ENCODE data around the gene CEP131. TPM values are rescaled to one million over a fixed set of nuclear protein-coding genes. Genes with fewer than 3 reads are reported as not detected.

Gene CEP131
- total and polyA plus RNA-seq, 2 of the 8 experiments (the other 6 are each of a cell fraction or from before 2014, with no cell fraction given): 5.9 to 23.2 TPM

DNA sequence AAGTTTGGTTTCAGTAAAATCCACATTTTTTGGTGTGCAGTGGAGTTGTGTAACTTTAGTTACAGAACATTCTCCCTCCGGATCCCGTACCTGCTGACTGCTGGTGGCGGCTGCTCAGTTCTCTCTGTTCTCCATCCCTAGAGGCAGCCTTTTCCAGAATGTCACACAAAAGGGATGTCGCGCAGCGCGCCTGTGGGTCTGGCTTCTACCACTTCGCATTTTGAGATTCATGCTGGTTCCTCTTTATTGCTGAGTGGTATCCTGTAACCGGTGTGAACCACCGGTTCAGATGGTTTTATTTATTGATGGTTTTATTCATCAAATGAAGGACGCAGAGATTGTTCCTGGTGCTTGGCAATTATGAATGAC, 981 bp upstream of the CEP131 start:
- Histone ChIP-seq H3K36me3 (ENCODE audit: control insufficient read depth in 2 of 4, insufficient read depth in 4 of 4, low read length in 3 of 4) (peaks cover 0 to 5% (median 0%) of the 10 kb centered on the region in 4 experiments; a peak in 1 of 8 replicates), H2BK20ac (ENCODE audit: low read length) (no peak overlapping the region), H2BK5ac (ENCODE audit: low read depth, low read length) (no peak overlapping the region), H2AK5ac (ENCODE audit: low read depth, low read length) (no peak overlapping the region), H3K4ac (replicated peaks; ENCODE audit: insufficient read length, low read depth, low read length) (no peak overlapping the region), H3K23ac (ENCODE audit: insufficient read length) (no peak overlapping the region), H3K9ac (replicated peaks in 1 of 4; ENCODE audit: extremely low read depth in 1 of 4, low read depth in 3 of 4, low read length in 3 of 4) (peak overlapping the region in 3 of 4 experiments; percentile 60 to 77 (median 74); a peak in 3 of 7 replicates), H4K91ac (replicated peaks; ENCODE audit: insufficient read length, low read length) (no peak overlapping the region), H4K20me1 (replicated peaks in 1 of 2; ENCODE audit: control insufficient read depth in 1 of 2, insufficient read depth in 2 of 2, low read length in 2 of 2) (peaks cover 4 to 11% of the 10 kb centered on the region in 2 experiments), H3K56ac (replicated peaks; ENCODE audit: insufficient read length, low read depth, low read length) (no peak overlapping the region), H2BK15ac (ENCODE audit: low read length) (no peak overlapping the region), H3K14ac (ENCODE audit: insufficient read length) (no peak overlapping the region), H3K79me2 (ENCODE audit: control insufficient read depth in 1 of 2, insufficient read depth in 2 of 2, low read length in 2 of 2) (peaks cover 0 to 15% of the 10 kb centered on the region in 2 experiments; a peak in 1 of 4 replicates), H4K8ac (ENCODE audit: extremely low read depth, insufficient read depth, low read length) (no peak overlapping the region), H3K4me2 (ENCODE audit: insufficient read depth in 1 of 2, low read depth in 2 of 2, low read length in 2 of 2) (peak overlapping the region; percentile 82 to 86), H3K79me1 (ENCODE audit: low read depth, low read length) (peaks cover 12% of the 10 kb centered on the region), H3K27ac (ENCODE audit: low read depth, low read length) (no peak overlapping the region), H3K4me1 (replicated peaks in 1 of 4; ENCODE audit: control insufficient read depth in 3 of 4, insufficient read depth in 4 of 4, low read length in 3 of 4) (peaks cover 0 to 12% (median 9%) of the 10 kb centered on the region in 4 experiments; a peak in 5 of 7 replicates), H2BK12ac (ENCODE audit: low read depth, low read length) (no peak overlapping the region; the same call in 1 of the 2 replicates), H4K5ac (ENCODE audit: insufficient read length, low read depth, low read length) (no peak overlapping the region), H3K18ac (ENCODE audit: extremely low read depth, low read length) (no peak overlapping the region), H3K23me2 (ENCODE audit: low read depth, low read length) (peaks cover 12% of the 10 kb centered on the region; the same call in 1 of the 2 replicates), H2AFZ (ENCODE audit: low read length) (peak overlapping the region; percentile 24; the same call in 1 of the 2 replicates), H3K4me3 (ENCODE audit: extremely low read depth in 1 of 4, insufficient read depth in 2 of 4, low read depth in 3 of 4, low read length in 4 of 4) (peak overlapping the region; percentile 47 to 62 (median 59)), H2BK120ac (replicated peaks; ENCODE audit: low read depth, low read length) (no peak overlapping the region), H3K9me3 (ENCODE audit: insufficient read depth in 2 of 2, low read depth in 1 of 2, low read length in 1 of 2) (no peaks in the 10 kb centered on the region), H3K27me3 (replicated peaks in 1 of 4; ENCODE audit: control insufficient read depth in 3 of 4, extremely low read depth in 1 of 4, insufficient read depth in 3 of 4, low read length in 3 of 4) (peaks cover 0 to 2% (median 0%) of the 10 kb centered on the region in 4 experiments; a peak in 2 of 7 replicates)
- FAIRE-seq (no peak), DNase-seq (ENCODE audit: low read depth in 1 of 2, low spot score in 2 of 2) (no peak)
- TF ChIP-seq SIN3A (conservative IDR thresholded peaks at IDR 0.05 in 1 of 2, IDR thresholded peaks at IDR 0.05 in 1 of 2; ENCODE audit: low read depth in 1 of 2, low read length in 2 of 2) (no peak), SIRT6 (IDR thresholded peaks at IDR 0.05; ENCODE audit: low read length) (no peak), EZH2 (IDR thresholded peaks at IDR 0.05; ENCODE audit: low read depth, low read length, severe bottlenecking) (no peak), RBBP5 (IDR thresholded peaks at IDR 0.05; ENCODE audit: borderline replicate concordance, low read depth, low read length) (no peak), RNF2 (IDR thresholded peaks at IDR 0.05; ENCODE audit: borderline replicate concordance, low read depth, low read length, missing control alignments, poor library complexity, severe bottlenecking) (no peak), FOSL1 (IDR thresholded peaks at IDR 0.05; ENCODE audit: insufficient read depth, low read depth, low read length) (no peak), SP1 (IDR thresholded peaks at IDR 0.05; ENCODE audit: low read depth, low read length) (no peak)
- 50% methylated on average over 11 of the region's 11 CpGs; no CpG with 5 or more reads in 1 of the 2 experiments for WGBS, 2 experiments (ENCODE audit: extremely low coverage in 1 of 2, insufficient coverage in 1 of 2, insufficient read length in 1 of 2, insufficient replicate concordance in 2 of 2, low coverage in 1 of 2, low lambda C conversion rate in 2 of 2, missing lambda C conversion rate in 1 of 2)
- ChIA-PET POLR2A (ENCODE audit: partially characterized antibody) (interaction anchor here (2.2 kb wide), 1 partner anchor 14 kb away, joined by 10 read pairs; the partner anchor contains the start of genes NDUFAF8 and TEPSIN), CTCF (ENCODE audit: partially characterized antibody) (interaction anchor here (1.3 kb wide), 1 partner anchor 82 kb away, joined by 3 read pairs; no protein-coding TSS in a partner anchor)

Data from H1 (cell line).